Middle frontal gyrus (tissue), 1 donor: Measurements from ENCODE around the gene HS6ST3.

Experiments used
- DNase-seq: peaks from one replicate; pipeline ENCODE4 v3.0.0-alpha.2; 2015; ENCODE audit warnings: low spot score; ENCODE audit errors: extremely low spot score

The HS6ST3 gene

GRCh38 chr13:96198038-96198437 lies 108.1 kb downstream of the HS6ST3 start:
- no peak for DNase-seq

GRCh38 chr13:96199315-96199714 lies 109.4 kb downstream of the HS6ST3 start:
- no peak for DNase-seq

GRCh38 chr13:96200810-96201209 lies 110.9 kb downstream of the HS6ST3 start:
- DNase-seq, result no peak

- no peak for DNase-seq
Measured at GRCh38 chr13:96202315-96202714, 112.4 kb downstream of the HS6ST3 start.

GRCh38 chr13:96203471-96203870 lies 113.6 kb downstream of the HS6ST3 start:
- DNase-seq, result no peak

GRCh38 chr13:96214824-96215445 lies 125.0 kb downstream of the HS6ST3 start:
- no peak for DNase-seq

- no peak for DNase-seq
Measured at GRCh38 chr13:96216543-96216942, 126.6 kb downstream of the HS6ST3 start.

- no peak for DNase-seq
Measured at GRCh38 chr13:96218475-96218874, 128.6 kb downstream of the HS6ST3 start.

- no peak for DNase-seq
Measured at GRCh38 chr13:96221471-96221870, 131.6 kb downstream of the HS6ST3 start.

- no peak for DNase-seq
Measured at GRCh38 chr13:96223231-96223630, 133.3 kb downstream of the HS6ST3 start.

GRCh38 chr13:96229356-96229755 lies 139.4 kb downstream of the HS6ST3 start:
- DNase-seq, result no peak

- DNase-seq, result no peak
Measured at GRCh38 chr13:96238241-96238640, 148.3 kb downstream of the HS6ST3 start.

GRCh38 chr13:96238861-96239260 lies 149.0 kb downstream of the HS6ST3 start:
- no peak for DNase-seq

- DNase-seq, result no peak
Measured at GRCh38 chr13:96243376-96243775, 153.5 kb downstream of the HS6ST3 start.

- DNase-seq, result no peak
Measured at GRCh38 chr13:96248103-96248502, 158.2 kb downstream of the HS6ST3 start.

- no peak for DNase-seq
Measured at GRCh38 chr13:96248996-96249395, 159.1 kb downstream of the HS6ST3 start.

GRCh38 chr13:96252903-96253302 lies 163.0 kb downstream of the HS6ST3 start:
- DNase-seq, result no peak

GRCh38 chr13:96273196-96273595 lies 183.3 kb downstream of the HS6ST3 start:
- DNase-seq, result no peak

- no peak for DNase-seq
Measured at GRCh38 chr13:96274046-96274445, 184.1 kb downstream of the HS6ST3 start.

- DNase-seq, result no peak
Measured at GRCh38 chr13:96279904-96280303, 190.0 kb downstream of the HS6ST3 start.

GRCh38 chr13:96284971-96285370 lies 195.1 kb downstream of the HS6ST3 start:
- DNase-seq, result no peak

- no peak for DNase-seq
Measured at GRCh38 chr13:96285729-96286128, 195.8 kb downstream of the HS6ST3 start.

GRCh38 chr13:96294930-96295881 lies 205.3 kb downstream of the HS6ST3 start:
- no peak for DNase-seq
